Neural progenitor cell (in vitro differentiated cells): ENCODE results near the gene ING2. TPM values are rescaled to one million over a fixed set of nuclear protein-coding genes. Genes with fewer than 3 reads are reported as not detected.

Experiments
- DNase-seq: peaks from one replicate; pipeline ENCODE4 v3.0.0-alpha.2; 2016; ENCODE audit warnings: low spot score
- H2AFZ ChIP-seq: fragments of 200-600 bp; sonication (generic); replicated peaks from 2 replicates; pipeline ENCODE4 v1.6.1; 2016; ENCODE audit warnings: antibody characterized with exemption
- H3F3A ChIP-seq: fragments of 200-600 bp; sonication (generic); 2 replicates; pipeline ENCODE4 v1.6.1; 2016; ENCODE audit warnings: antibody characterized with exemption, low read depth
- H3K27ac ChIP-seq: fragments of 200-600 bp; sonication (generic); 2 replicates; pipeline ENCODE4 v1.5.1; 2016; ENCODE audit warnings: mild to moderate bottlenecking
- H3K27me3 ChIP-seq: fragments of 200-600 bp; sonication (generic); 2 replicates; pipeline ENCODE4 v1.6.1; 2016; ENCODE audit warnings: mild to moderate bottlenecking, moderate library complexity
- H3K36me3 ChIP-seq: fragments of 200-600 bp; sonication (generic); 2 replicates; pipeline ENCODE4 v1.5.1; 2016
- H3K4me1 ChIP-seq: fragments of 200-600 bp; sonication (generic); 2 replicates; pipeline ENCODE4 v1.6.1; 2016; ENCODE audit warnings: mixed run types
- H3K4me2 ChIP-seq: fragments of 200-600 bp; sonication (generic); 2 replicates; pipeline ENCODE4 v1.6.1; 2016
- H3K4me3 ChIP-seq: fragments of 200-600 bp; sonication (generic); 2 replicates; pipeline ENCODE4 v1.5.1; 2016
- H3K79me2 ChIP-seq: fragments of 200-600 bp; sonication (generic); 2 replicates; pipeline ENCODE4 v1.6.1; 2016; ENCODE audit warnings: low read depth
- H3K9ac ChIP-seq: fragments of 200-600 bp; sonication (generic); 2 replicates; pipeline ENCODE4 v1.6.1; 2016
- H3K9me3 ChIP-seq: fragments of 200-600 bp; sonication (generic); 2 replicates; pipeline ENCODE4 v1.5.1; 2016; ENCODE audit warnings: low read depth
- H4K20me1 ChIP-seq: fragments of 200-600 bp; sonication (generic); 2 replicates; pipeline ENCODE4 v1.6.1; 2016; ENCODE audit warnings: low read depth
- H3K27ac Mint-ChIP-seq: 3 replicates; pipeline ENCODE4 v1.8.0; 2021; ENCODE audit warnings: mixed read lengths
- H3K27me3 Mint-ChIP-seq: 2 replicates; pipeline ENCODE4 v1.8.0; 2022; ENCODE audit warnings: low read depth, mild to moderate bottlenecking, inconsistent platforms, moderate library complexity, mixed read lengths; ENCODE audit not compliant: insufficient read depth
- H3K36me3 Mint-ChIP-seq: 3 replicates; pipeline ENCODE4 v1.8.0; 2021; ENCODE audit warnings: mixed read lengths
- H3K4me1 Mint-ChIP-seq: 3 replicates; pipeline ENCODE4 v1.8.0; 2021; ENCODE audit warnings: mixed read lengths
- H3K4me3 Mint-ChIP-seq: 3 replicates; pipeline ENCODE4 v1.8.0; 2021; ENCODE audit warnings: mild to moderate bottlenecking, moderate library complexity, mixed read lengths
- H3K9me3 Mint-ChIP-seq: 3 replicates; pipeline ENCODE4 v1.8.0; 2020; ENCODE audit warnings: mixed read lengths
- CTCF ChIP-seq: fragments of 200-600 bp; sonication (generic); IDR thresholded peaks from 2 replicates; pipeline ENCODE4 v1.5.1; 2017; ENCODE audit warnings: antibody characterized with exemption, mild to moderate bottlenecking
- EZH2 ChIP-seq: fragments of 200-600 bp; sonication (generic); IDR thresholded peaks from 2 replicates; pipeline ENCODE4 v1.6.1; 2017; ENCODE audit warnings: antibody characterized with exemption, mild to moderate bottlenecking, moderate library complexity
- EZH2phosphoT487 ChIP-seq: fragments of 200-600 bp; sonication (generic); IDR thresholded peaks from 2 replicates; pipeline ENCODE4 v1.6.1; 2017; ENCODE audit warnings: antibody characterized with exemption
- total RNA-seq: library from RNA; depleted of rRNA; stranded (reverse); fragments of >200 nt; gene quantifications from 2 replicates; pipeline ENCODE4 v1.2.3, GENCODE V29; 2015; ENCODE audit warnings: low replicate concordance

ING2 gene
- total RNA-seq, 1 donor from 2014 or later = 38.0 TPM

GRCh38 chr4:183553601-183554345 is 48.9 kb downstream of the ING2 start:
- Histone ChIP-seq H3K4me3 (no peak overlapping the region), H2AFZ (no peak overlapping the region), H3K9me3 (no peaks in the 10 kb centered on the region), H3F3A (peaks cover 8% of the 10 kb centered on the region), H3K9ac (no peak overlapping the region), H3K79me2 (no peaks in the 10 kb centered on the region), H3K27ac (no peak overlapping the region), H3K4me2 (no peak overlapping the region), H3K4me1 (no peaks in the 10 kb centered on the region), H3K36me3 (no peaks in the 10 kb centered on the region), H4K20me1 (no peaks in the 10 kb centered on the region), H3K27me3 (no peaks in the 10 kb centered on the region)
- H3K27me3 Mint-ChIP-seq = peaks cover 9% of the 10 kb centered on the region
- H3K27ac Mint-ChIP-seq = no peak overlapping the region
- H3K9me3 Mint-ChIP-seq = no peaks in the 10 kb centered on the region
- TF ChIP-seq EZH2 (no peak), CTCF (no peak), EZH2phosphoT487 (no peak)
- H3K36me3 Mint-ChIP-seq = no peaks in the 10 kb centered on the region
- H3K4me3 Mint-ChIP-seq = no peak overlapping the region
- H3K4me1 Mint-ChIP-seq = peaks cover 8% of the 10 kb centered on the region
- DNase-seq = no peak

- TF ChIP-seq CTCF (no peak), EZH2 (no peak), EZH2phosphoT487 (no peak)
- no peak overlapping the region for H3K4me3 Mint-ChIP-seq
- H3K9me3 Mint-ChIP-seq = no peaks in the 10 kb centered on the region
- no peak overlapping the region for H3K27ac Mint-ChIP-seq
- Histone ChIP-seq H3K9me3 (no peaks in the 10 kb centered on the region), H3F3A (peaks cover 12% of the 10 kb centered on the region), H3K9ac (no peak overlapping the region), H3K27ac (no peak overlapping the region), H3K79me2 (no peaks in the 10 kb centered on the region), H3K4me3 (no peak overlapping the region), H4K20me1 (no peaks in the 10 kb centered on the region), H3K27me3 (no peaks in the 10 kb centered on the region), H2AFZ (no peak overlapping the region), H3K4me2 (no peak overlapping the region), H3K36me3 (no peaks in the 10 kb centered on the region), H3K4me1 (peaks cover 3% of the 10 kb centered on the region)
- peaks cover 11% of the 10 kb centered on the region for H3K4me1 Mint-ChIP-seq
- DNase-seq = no peak
- peaks cover 9% of the 10 kb centered on the region for H3K27me3 Mint-ChIP-seq
- no peaks in the 10 kb centered on the region for H3K36me3 Mint-ChIP-seq
These were observed 49.5 kb downstream of the ING2 start for GRCh38 chr4:183554346-183554686.

DNA sequence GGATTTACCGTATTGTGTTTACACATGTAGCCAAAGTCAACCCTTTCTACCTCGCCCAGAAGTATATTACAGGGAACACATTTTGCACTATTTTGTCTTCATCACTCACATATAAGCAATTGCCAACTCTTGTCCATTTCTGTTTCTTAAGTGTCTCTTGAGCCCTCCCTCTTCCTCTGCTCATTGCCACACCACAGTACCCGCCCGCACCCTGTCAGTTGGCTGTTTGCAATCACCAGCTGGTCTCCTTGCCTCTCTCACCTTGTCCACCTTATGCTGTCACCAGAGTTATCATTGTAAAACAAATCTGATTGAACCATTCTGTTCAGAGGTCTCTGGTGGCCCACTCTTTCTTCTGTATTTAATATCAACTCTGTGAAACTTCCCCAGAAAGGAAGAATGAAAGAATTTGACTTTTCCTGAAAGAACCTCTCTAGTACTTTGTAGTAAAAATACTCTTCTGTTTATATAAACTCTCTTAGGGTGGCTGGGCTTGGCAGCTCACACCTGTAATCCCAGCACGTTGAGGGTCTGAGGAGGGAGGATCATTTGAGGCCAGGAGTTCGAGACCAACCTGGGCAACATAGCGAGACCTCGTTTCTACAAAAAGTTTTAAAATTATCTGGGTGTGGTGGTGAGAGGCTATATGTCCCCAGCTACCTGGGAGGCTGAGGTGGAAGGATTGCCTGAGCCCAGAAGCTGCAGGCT is 50.2 kb downstream of the ING2 start:
- Mint-ChIP-seq H3K4me3 (no peak overlapping the region), H3K27me3 (peaks cover 9% of the 10 kb centered on the region), H3K27ac (no peak overlapping the region), H3K9me3 (no peaks in the 10 kb centered on the region), H3K36me3 (no peaks in the 10 kb centered on the region), H3K4me1 (peaks cover 17% of the 10 kb centered on the region)
- Histone ChIP-seq H3K79me2 (no peaks in the 10 kb centered on the region), H3F3A (peaks cover 12% of the 10 kb centered on the region), H2AFZ (no peak overlapping the region), H3K4me3 (no peak overlapping the region), H3K27me3 (no peaks in the 10 kb centered on the region), H3K9me3 (no peaks in the 10 kb centered on the region), H4K20me1 (no peaks in the 10 kb centered on the region), H3K4me1 (peaks cover 10% of the 10 kb centered on the region), H3K9ac (no peak overlapping the region), H3K27ac (no peak overlapping the region), H3K4me2 (no peak overlapping the region), H3K36me3 (no peaks in the 10 kb centered on the region)
- no peak for DNase-seq
- TF ChIP-seq EZH2phosphoT487 (no peak), EZH2 (no peak), CTCF (no peak)
